Stimulated activated CD8-positive, alpha-beta memory T cell treated with anti-CD3 and anti-CD28 coated beads, Interleukin-15, amount 100 ng/mL, for 1 hour (primary cell): Measurements from ENCODE around the gene NAP1L3.

ENCODE experiments used
- DNase-seq: peaks from one replicate; pipeline ENCODE4 v3.0.0-alpha.2; 2020; ENCODE audit warnings: low read depth

The NAP1L3 gene

GRCh38 chrX:93673056-93673868 lies at the start of gene NAP1L3:
Gene NAP1L3, minus strand, starts transcription at chrX:93673578. Its CDS starts 274 bp downstream, at chrX:93673304.
- peak; percentile 11 for DNase-seq

- DNase-seq = no peak
Observed at GRCh38 chrX:93711076-93711475, 37.7 kb upstream of the NAP1L3 start.

GRCh38 chrX:93703701-93704100 lies 30.3 kb upstream of the NAP1L3 start:
- DNase-seq = no peak

GRCh38 chrX:93695981-93696380 lies 22.6 kb upstream of the NAP1L3 start:
- no peak for DNase-seq

GRCh38 chrX:93673869-93674271 lies 492 bp upstream of the NAP1L3 start, which contains the start of gene FAM133A:
Gene FAM133A, plus strand, starts transcription at chrX:93674206. Its CDS starts 35,214 bp downstream, at chrX:93709420.
- no peak for DNase-seq

GRCh38 chrX:93660575-93660974 lies 12.8 kb downstream of the NAP1L3 start:
- no peak for DNase-seq

GRCh38 chrX:93649381-93649780 lies 24.0 kb downstream of the NAP1L3 start:
- DNase-seq = no peak

- DNase-seq = no peak
Observed at GRCh38 chrX:93637591-93637990, 35.8 kb downstream of the NAP1L3 start.
